Epithelial cell of esophagus (primary cell): ENCODE results near the gene STMN3.
"Not testable (repeated sequence)": the region's sequence is repeated elsewhere in the genome, so short reads cannot be mapped to it uniquely, and the experiment has no call there.

Source experiments
- DNase-seq: peaks from one replicate; pipeline ENCODE4 v3.0.0; 2010; ENCODE audit warnings: low read depth
- H3K4me3 ChIP-seq: 2 replicates; pipeline ENCODE4 v1.5.1; 2011; ENCODE audit warnings: mild to moderate bottlenecking, low read length, control low read depth
- TF ChIP-seq, protein P1 (sequence below): IDR thresholded peaks from 2 replicates; pipeline ENCODE4 v1.5.1; 2011; ENCODE audit warnings: low read depth, mild to moderate bottlenecking, low read length, control low read depth, inconsistent platforms; ENCODE audit not compliant: insufficient read depth; ENCODE audit errors: missing control alignments

The STMN3 gene

DNA sequence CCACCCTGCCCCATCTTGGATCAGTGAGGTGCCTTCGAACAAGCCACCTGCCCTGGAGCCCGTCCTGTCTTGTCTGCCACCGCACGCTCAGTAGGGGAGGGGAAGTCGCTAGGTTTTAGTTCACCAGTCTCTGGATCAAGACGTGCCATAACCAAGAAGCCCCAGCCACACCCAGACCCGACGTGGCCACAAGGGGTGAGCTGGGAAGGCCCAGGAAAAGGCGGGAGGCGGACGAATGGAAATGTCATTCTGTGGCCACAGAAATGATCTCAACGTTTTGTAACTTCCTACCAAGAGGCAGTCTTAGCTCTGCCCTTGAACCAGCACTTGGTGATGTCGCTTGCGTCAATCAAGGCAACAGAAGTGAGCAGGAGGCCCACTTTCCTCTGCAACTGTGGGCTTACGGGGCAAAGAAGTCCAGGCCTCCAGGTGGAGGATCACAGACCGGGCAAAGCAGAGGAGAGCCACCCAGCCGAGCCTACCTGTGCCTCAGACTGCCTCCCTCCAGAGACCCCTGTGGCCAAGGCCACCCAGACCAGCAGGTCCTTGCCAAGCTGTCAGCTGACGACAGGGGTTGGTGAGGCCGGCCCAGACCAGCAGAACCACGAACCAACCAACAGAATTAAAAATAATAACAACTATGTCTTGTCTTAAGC, 40.8 kb downstream of the STMN3 start:
- DNase-seq: peak; percentile 7
- TF ChIP-seq, protein P1, sequence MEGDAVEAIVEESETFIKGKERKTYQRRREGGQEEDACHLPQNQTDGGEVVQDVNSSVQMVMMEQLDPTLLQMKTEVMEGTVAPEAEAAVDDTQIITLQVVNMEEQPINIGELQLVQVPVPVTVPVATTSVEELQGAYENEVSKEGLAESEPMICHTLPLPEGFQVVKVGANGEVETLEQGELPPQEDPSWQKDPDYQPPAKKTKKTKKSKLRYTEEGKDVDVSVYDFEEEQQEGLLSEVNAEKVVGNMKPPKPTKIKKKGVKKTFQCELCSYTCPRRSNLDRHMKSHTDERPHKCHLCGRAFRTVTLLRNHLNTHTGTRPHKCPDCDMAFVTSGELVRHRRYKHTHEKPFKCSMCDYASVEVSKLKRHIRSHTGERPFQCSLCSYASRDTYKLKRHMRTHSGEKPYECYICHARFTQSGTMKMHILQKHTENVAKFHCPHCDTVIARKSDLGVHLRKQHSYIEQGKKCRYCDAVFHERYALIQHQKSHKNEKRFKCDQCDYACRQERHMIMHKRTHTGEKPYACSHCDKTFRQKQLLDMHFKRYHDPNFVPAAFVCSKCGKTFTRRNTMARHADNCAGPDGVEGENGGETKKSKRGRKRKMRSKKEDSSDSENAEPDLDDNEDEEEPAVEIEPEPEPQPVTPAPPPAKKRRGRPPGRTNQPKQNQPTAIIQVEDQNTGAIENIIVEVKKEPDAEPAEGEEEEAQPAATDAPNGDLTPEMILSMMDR: no peak
- no peak overlapping the region for H3K4me3 ChIP-seq

DNA sequence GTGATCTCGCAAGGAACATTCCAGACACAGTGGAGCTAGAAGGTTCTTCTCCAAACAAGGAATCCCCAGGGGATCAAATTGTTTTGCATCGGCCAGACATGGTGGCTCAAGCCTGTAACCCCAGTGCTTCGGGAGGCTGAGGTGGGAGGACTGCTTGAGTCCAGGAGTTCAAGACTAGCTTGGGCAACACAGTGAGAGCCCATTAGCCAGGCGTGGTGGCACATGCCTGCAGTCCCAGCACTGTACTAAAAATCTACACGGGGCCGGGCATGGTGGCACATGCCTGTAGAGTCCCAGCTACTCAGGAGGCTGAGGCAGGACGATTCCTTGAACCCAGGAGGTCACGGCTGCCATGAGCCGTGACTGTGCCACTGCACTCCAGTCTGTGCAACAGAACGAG, 41.6 kb downstream of the STMN3 start:
- no peak for DNase-seq
- TF ChIP-seq, protein P1: no peak
- H3K4me3 ChIP-seq: no peak overlapping the region

DNA sequence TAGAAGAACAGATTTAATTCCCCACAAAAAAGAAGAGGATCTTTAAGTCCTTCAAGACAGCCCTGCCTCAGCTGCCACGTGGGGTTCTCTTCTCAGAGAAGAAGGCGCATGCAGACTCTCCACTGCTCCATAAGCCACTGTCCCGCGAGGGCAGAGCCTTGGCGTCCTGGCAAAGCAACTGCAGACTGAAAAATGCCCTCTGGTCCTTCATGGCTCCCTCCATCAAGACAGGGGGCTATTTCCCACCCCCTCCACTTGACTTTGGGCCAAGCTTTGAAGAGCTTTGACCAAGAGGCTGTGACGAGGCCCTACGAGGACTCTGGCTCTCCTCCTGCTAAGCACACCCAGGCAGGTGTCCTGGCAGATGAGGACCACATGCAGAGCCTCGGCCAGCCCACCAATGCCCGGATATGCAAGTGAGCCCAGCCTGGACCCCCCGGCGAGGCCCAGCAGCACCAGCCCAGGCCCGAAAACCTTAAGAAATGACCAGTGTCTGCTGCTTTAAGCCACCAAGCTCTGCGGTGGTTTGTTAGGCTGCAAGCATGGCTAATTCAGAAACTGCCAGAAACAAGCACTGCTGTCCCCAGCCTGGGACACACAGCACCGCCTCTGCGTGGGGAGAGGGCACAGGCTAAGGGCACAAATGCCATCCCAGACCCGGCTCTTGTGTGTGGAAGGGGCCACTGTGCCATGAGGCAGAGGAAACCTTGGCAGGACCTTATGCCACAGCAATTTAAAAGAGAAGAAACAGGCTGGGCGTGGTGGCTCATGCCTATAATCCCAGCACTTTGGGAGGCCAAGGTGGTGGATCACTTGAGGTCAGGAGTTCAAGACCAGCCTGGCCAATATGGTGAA, 42.4 kb downstream of the STMN3 start:
- TF ChIP-seq, protein P1: no peak
- no peak for DNase-seq
- no peak overlapping the region for H3K4me3 ChIP-seq

DNA sequence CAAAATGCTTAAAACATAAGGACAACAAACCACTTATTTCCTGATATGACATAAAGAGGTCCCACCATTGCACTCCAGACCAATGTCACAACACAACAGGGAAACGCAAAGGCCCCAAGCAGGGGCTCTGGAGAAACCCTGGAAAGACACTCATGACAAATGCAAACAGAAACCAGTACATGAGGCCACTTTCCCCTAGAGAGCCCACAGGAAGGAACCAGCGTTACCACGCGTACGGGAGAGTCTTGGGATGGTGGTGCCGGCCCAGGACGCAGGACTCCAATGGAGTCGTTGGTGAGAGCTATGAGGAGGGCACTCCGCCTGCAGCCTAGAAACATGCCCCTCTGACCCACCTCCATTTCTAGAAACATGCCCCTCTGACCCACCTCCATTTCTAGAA, 46.5 kb downstream of the STMN3 start:
- TF ChIP-seq, protein P1: no peak
- DNase-seq: no peak
- H3K4me3 ChIP-seq: no peak overlapping the region

DNA sequence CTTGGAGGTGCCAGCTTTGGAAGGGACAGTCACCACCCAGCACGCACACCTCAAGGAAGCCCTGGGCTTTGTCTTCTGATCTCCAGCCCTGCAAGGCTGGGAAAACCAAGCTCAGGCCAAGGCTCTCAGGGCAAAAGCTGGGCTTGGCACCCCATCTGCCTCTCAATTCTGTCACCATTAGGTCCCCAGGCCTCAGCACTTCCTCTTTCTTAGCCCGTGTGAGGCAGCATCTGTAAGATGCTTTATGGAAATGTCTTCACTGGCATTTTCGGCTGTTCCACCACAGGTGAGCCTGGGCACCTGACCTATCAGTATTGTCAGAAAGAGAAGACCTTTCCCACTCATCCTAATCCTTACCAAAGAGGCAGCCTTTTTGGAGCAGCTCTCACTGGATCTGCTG, 50.9 kb downstream of the STMN3 start:
- TF ChIP-seq, protein P1: no peak
- no peak for DNase-seq
- H3K4me3 ChIP-seq: no peak overlapping the region

DNA sequence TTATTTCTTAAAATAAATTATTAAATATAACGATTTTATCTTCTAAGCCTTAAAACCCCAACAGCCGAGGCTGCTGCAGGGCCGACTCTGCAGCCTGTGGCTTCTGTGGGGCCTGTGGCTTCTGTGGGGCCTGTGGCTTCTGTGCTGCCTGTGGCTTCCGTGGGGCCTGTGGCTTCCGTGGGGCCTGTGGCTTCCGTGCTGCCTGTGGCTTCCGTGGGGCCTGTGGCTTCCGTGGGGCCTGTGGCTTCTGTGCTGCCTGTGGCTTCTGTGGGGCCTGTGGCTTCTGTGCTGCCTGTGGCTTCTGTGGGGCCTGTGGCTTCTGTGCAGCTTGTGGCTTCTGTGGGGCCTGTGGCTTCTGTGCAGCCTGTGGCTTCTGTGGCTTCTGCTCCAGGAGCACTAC, 51.5 kb downstream of the STMN3 start:
- H3K4me3 ChIP-seq, DNase-seq: not testable (repeated sequence)

DNA sequence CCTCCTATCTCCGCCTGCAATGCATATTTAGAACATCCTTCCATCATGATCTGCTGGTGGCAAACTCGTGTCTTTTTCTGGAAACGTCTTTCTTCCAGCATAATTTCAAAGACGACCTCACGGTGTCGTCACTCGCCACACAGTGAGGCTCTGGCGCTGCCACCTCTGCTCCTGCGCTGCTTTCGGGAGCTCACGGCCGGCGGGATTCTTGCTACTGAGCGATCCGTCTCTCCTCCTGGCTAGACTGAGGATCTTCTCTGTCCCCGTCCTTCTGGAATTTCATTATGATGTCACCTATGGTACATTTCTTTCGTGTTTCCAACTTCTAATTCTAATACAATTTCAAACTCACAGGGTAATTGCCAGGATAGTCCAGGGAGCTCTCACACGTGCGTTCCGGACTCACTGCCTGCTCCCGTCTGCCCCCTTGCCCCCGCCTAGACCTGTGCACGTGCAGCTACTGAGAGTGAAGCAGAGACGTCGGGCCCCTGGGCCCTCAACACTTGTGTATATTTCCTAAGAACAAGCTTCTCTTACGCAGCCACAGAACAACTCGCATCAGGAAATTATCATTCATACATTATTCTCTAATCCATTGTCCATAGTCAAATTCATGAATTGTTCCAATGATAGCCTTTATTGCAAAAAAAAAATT, 53.7 kb downstream of the STMN3 start:
- no peak overlapping the region for H3K4me3 ChIP-seq
- no peak for DNase-seq
- TF ChIP-seq, protein P1: no peak
